Left lung (tissue), 10 donors: Measurements from ENCODE around the gene RGL1. TPM values are rescaled to one million over a fixed set of nuclear protein-coding genes. Genes with fewer than 3 reads are reported as not detected.

ENCODE experiments used
- ATAC-seq: fragments of 200-7000 bp; cut with Tn5 transposase; one replicate; pipeline ENCODE4 v1.9.1; 2020; ENCODE audit warnings: moderate library complexity
- DNase-seq, 4 donors: peaks; one replicate each; pipeline ENCODE4 v3.0.0-alpha.2; 2013 to 2020
- H3K27ac ChIP-seq, 2 donors: fragments of 200-600 bp; sonication (generic) in 1 of 2; one replicate each; pipeline versions ENCODE4 v1.5.0 to v1.8.0; 2020 to 2021
- H3K27me3 ChIP-seq, 2 donors: fragments of 200-600 bp; sonication (generic) in 1 of 2; one replicate each; pipeline versions ENCODE4 v1.5.0 to v1.8.0; 2020 to 2021
- H3K36me3 ChIP-seq, 2 donors: fragments of 200-600 bp; sonication (generic) in 1 of 2; one replicate each; pipeline versions ENCODE4 v1.5.0 to v1.8.0; 2020 to 2021
- H3K4me1 ChIP-seq, 2 donors: fragments of 200-600 bp; one replicate each; pipeline ENCODE4 v1.8.0; 2021
- H3K4me3 ChIP-seq, 2 donors: fragments of 200-600 bp; sonication (generic) in 1 of 2; one replicate each; pipeline versions ENCODE4 v1.5.0 to v1.8.0; 2020 to 2021; ENCODE audit warnings: mild to moderate bottlenecking in 1 of 2
- H3K9me3 ChIP-seq, 2 donors: fragments of 200-600 bp; sonication (generic) in 1 of 2; one replicate each; pipeline versions ENCODE4 v1.5.0 to v1.8.0; 2020 to 2021
- intact Hi-C, 2 donors: fragments of 100-400 bp; cut with DNase I; formaldehyde crosslinking; loops; one replicate each; pipeline versions ENCODE4 v1.11.2 to v1.14.2; 2022
- polyA plus RNA-seq, 6 donors: library from polyadenylated mRNA; unstranded; fragments of 120-200 nt; gene quantifications; one replicate each; pipeline ENCODE4 v1.2.1, GENCODE V29; 2013; ENCODE audit not compliant: insufficient read length in 6 of 6
- total RNA-seq, 2 donors: library from RNA; stranded (reverse); fragmentation: NEBNext Ultra II Directional; extraction: Animal tissue kit (Norgen Biotek cat#: 25700); gene quantifications; one replicate each; pipeline ENCODE4 v1.2.1, GENCODE V29; 2021
- TF ChIP-seq, protein P1 (sequence below), 2 donors: fragments of 200-600 bp; sonication (generic) in 1 of 2; IDR thresholded peaks; one replicate each; pipeline versions ENCODE4 v1.5.0 to v1.8.0; 2021; ENCODE audit warnings: antibody characterized with exemption in 2 of 2
- donor health status: DM: no; HTN: yes; CAD: no.
- donor health status: DM: no; HTN: no; CAD: no.

Gene RGL1
- total and polyA plus RNA-seq, 8 donors = 33.7 to 52.6 (median 40.9) TPM

GRCh38 chr1:183970516-183971300 lies 165.8 kb downstream of the RGL1 start:
- H3K4me3 ChIP-seq = no peak overlapping the region
- no peaks in the 10 kb centered on the region for H3K36me3 ChIP-seq
- no peaks in the 10 kb centered on the region for H3K27me3 ChIP-seq
- no peaks in the 10 kb centered on the region for H3K4me1 ChIP-seq
- intact Hi-C loops = no loop called here
- ATAC-seq (no peak), DNase-seq (no peak)
- no peaks in the 10 kb centered on the region for H3K9me3 ChIP-seq
- TF ChIP-seq, protein P1, sequence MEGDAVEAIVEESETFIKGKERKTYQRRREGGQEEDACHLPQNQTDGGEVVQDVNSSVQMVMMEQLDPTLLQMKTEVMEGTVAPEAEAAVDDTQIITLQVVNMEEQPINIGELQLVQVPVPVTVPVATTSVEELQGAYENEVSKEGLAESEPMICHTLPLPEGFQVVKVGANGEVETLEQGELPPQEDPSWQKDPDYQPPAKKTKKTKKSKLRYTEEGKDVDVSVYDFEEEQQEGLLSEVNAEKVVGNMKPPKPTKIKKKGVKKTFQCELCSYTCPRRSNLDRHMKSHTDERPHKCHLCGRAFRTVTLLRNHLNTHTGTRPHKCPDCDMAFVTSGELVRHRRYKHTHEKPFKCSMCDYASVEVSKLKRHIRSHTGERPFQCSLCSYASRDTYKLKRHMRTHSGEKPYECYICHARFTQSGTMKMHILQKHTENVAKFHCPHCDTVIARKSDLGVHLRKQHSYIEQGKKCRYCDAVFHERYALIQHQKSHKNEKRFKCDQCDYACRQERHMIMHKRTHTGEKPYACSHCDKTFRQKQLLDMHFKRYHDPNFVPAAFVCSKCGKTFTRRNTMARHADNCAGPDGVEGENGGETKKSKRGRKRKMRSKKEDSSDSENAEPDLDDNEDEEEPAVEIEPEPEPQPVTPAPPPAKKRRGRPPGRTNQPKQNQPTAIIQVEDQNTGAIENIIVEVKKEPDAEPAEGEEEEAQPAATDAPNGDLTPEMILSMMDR (IDR thresholded peaks at IDR 0.05) = no peak
- H3K27ac ChIP-seq = no peak overlapping the region

- Histone ChIP-seq H3K4me1 (no peaks in the 10 kb centered on the region), H3K9me3 (no peaks in the 10 kb centered on the region), H3K36me3 (no peaks in the 10 kb centered on the region), H3K27me3 (no peaks in the 10 kb centered on the region), H3K27ac (no peak overlapping the region), H3K4me3 (no peak overlapping the region)
- intact Hi-C loops = no loop called here
- ATAC-seq = no peak
- TF ChIP-seq, protein P1 (IDR thresholded peaks at IDR 0.05) = no peak
- DNase-seq = no peak
Observed at GRCh38 chr1:183975651-183976050, 170.7 kb downstream of the RGL1 start.

- H3K27ac ChIP-seq = no peak overlapping the region
- DNase-seq = no peak
- intact Hi-C loops = no loop called here
Observed at GRCh38 chr1:183977717-183978116, 172.8 kb downstream of the RGL1 start.

More at GRCh38 chr1:183977717-183978116, 172.8 kb downstream of the RGL1 start:
- Histone ChIP-seq H3K36me3 (no peaks in the 10 kb centered on the region), H3K27me3 (no peaks in the 10 kb centered on the region), H3K9me3 (no peaks in the 10 kb centered on the region), H3K4me1 (no peaks in the 10 kb centered on the region), H3K4me3 (no peak overlapping the region)
- TF ChIP-seq, protein P1 (IDR thresholded peaks at IDR 0.05) = no peak
- no peak for ATAC-seq

Other genes starting within 250 kb of the RGL1 start
- gene NCF2, start 214.7 kb upstream of the RGL1 start, total RNA-seq = 100 to 1,000 TPM in 1 of 2 donors, 10 to 100 TPM in 1; 70.9 to 139 TPM
- 1 to 10 TPM; 4.7 to 7.1 (median 6.0) TPM for gene NCF2, start 214.7 kb upstream of the RGL1 start, polyA plus RNA-seq
- 100 to 1,000 TPM; 171 to 208 TPM for gene ARPC5, start 169.3 kb upstream of the RGL1 start, total RNA-seq
- 100 to 1,000 TPM; 130 to 167 (median 142) TPM for gene ARPC5, start 169.3 kb upstream of the RGL1 start, polyA plus RNA-seq
- gene APOBEC4, start 151.8 kb upstream of the RGL1 start, total RNA-seq = under 1 TPM; 0.26 to 0.89 TPM
- 1 to 10 TPM in 4 of 6 donors, under 1 TPM in 2; 0.49 to 2.2 (median 1.1) TPM for gene APOBEC4, start 151.8 kb upstream of the RGL1 start, polyA plus RNA-seq
- gene COLGALT2, start 232.6 kb downstream of the RGL1 start, total RNA-seq = 1 to 10 TPM in 1 of 2 donors, under 1 TPM in 1; 0.97 to 1.5 TPM
- 1 to 10 TPM; 2.0 to 3.3 (median 2.4) TPM for gene COLGALT2, start 232.6 kb downstream of the RGL1 start, polyA plus RNA-seq
- 10 to 100 TPM; 33.8 to 33.9 TPM for gene TSEN15, start 246.6 kb downstream of the RGL1 start, total RNA-seq
- gene TSEN15, start 246.6 kb downstream of the RGL1 start, polyA plus RNA-seq = 10 to 100 TPM; 37.0 to 50.1 (median 40.1) TPM